Type B pancreatic cell (in vitro differentiated cells): ENCODE results near the gene ZFPM1. TPM values are rescaled to one million over a fixed set of nuclear protein-coding genes. Genes with fewer than 3 reads are reported as not detected.
A peak's percentile ranks its signal among the peaks of the same experiment; 100 is the strongest.
"Not testable (repeated sequence)": the region's sequence is repeated elsewhere in the genome, so short reads cannot be mapped to it uniquely, and the experiment has no call there.

Source experiments
- DNase-seq: peaks from one replicate; pipeline ENCODE4 v3.0.0; 2021; ENCODE audit warnings: mixed read lengths; ENCODE audit not compliant: unreplicated experiment; ENCODE audit errors: extremely low spot score
- H3K27ac Mint-ChIP-seq: 2 replicates; pipeline ENCODE4 v1.8.0; 2021; ENCODE audit warnings: mild to moderate bottlenecking, mixed read lengths
- H3K27me3 Mint-ChIP-seq: 2 replicates; pipeline ENCODE4 v1.8.0; 2021; ENCODE audit warnings: mixed read lengths
- H3K36me3 Mint-ChIP-seq: 2 replicates; pipeline ENCODE4 v1.8.0; 2021; ENCODE audit warnings: mixed read lengths
- H3K4me1 Mint-ChIP-seq: one replicate; pipeline ENCODE4 v1.8.0; 2021; ENCODE audit warnings: mixed read lengths; ENCODE audit not compliant: unreplicated experiment
- H3K4me3 Mint-ChIP-seq: 2 replicates; pipeline ENCODE4 v1.8.0; 2021; ENCODE audit warnings: mild to moderate bottlenecking, mixed read lengths
- H3K9me3 Mint-ChIP-seq: 2 replicates; pipeline ENCODE4 v1.8.0; 2021; ENCODE audit warnings: mixed read lengths
- CTCF ChIP-seq: fragments of 200-600 bp; sonication (generic); conservative IDR thresholded peaks from 2 replicates; pipeline ENCODE4 v1.5.0; 2021; ENCODE audit warnings: antibody characterized with exemption, mild to moderate bottlenecking
- total RNA-seq: library from RNA; stranded (reverse); gene quantifications from 2 replicates; pipeline ENCODE4 v1.2.1, GENCODE V29; 2021; ENCODE audit warnings: low replicate concordance

ZFPM1 gene
- total RNA-seq, 1 donor from 2014 or later: 24.0 TPM

GRCh38 chr16:88516601-88517061 lies 63.6 kb downstream of the ZFPM1 start:
- H3K9me3 Mint-ChIP-seq: no peaks in the 10 kb centered on the region
- no peaks in the 10 kb centered on the region for H3K36me3 Mint-ChIP-seq
- peak overlapping the region; percentile 27 for H3K27ac Mint-ChIP-seq
- H3K4me3 Mint-ChIP-seq: peak overlapping the region; percentile 26
- no peak for TF ChIP-seq CTCF
- no peaks in the 10 kb centered on the region for H3K27me3 Mint-ChIP-seq
- H3K4me1 Mint-ChIP-seq: peaks cover 9% of the 10 kb centered on the region
- DNase-seq: no peak

- H3K27ac Mint-ChIP-seq, H3K27me3 Mint-ChIP-seq, H3K4me1 Mint-ChIP-seq, H3K4me3 Mint-ChIP-seq, DNase-seq, H3K9me3 Mint-ChIP-seq, H3K36me3 Mint-ChIP-seq: not testable (repeated sequence)
Measured at GRCh38 chr16:88517208-88517774, 64.2 kb downstream of the ZFPM1 start.

GRCh38 chr16:88518411-88519111 lies 65.5 kb downstream of the ZFPM1 start:
- H3K36me3 Mint-ChIP-seq, H3K4me3 Mint-ChIP-seq, H3K9me3 Mint-ChIP-seq, H3K27ac Mint-ChIP-seq, DNase-seq, H3K27me3 Mint-ChIP-seq, H3K4me1 Mint-ChIP-seq: not testable (repeated sequence)

- no peaks in the 10 kb centered on the region for H3K36me3 Mint-ChIP-seq
- H3K4me3 Mint-ChIP-seq: no peak overlapping the region
- no peak for TF ChIP-seq CTCF
- H3K27me3 Mint-ChIP-seq: no peaks in the 10 kb centered on the region
- H3K4me1 Mint-ChIP-seq: peaks cover 5% of the 10 kb centered on the region
- no peak overlapping the region for H3K27ac Mint-ChIP-seq
- DNase-seq: no peak
- H3K9me3 Mint-ChIP-seq: no peaks in the 10 kb centered on the region
Measured at GRCh38 chr16:88519240-88519639, 66.2 kb downstream of the ZFPM1 start.

GRCh38 chr16:88519938-88520653 lies 67.0 kb downstream of the ZFPM1 start:
- peak overlapping the region; percentile 24 for H3K27ac Mint-ChIP-seq

GRCh38 chr16:88521674-88522073 lies 68.6 kb downstream of the ZFPM1 start:
- DNase-seq: no peak
- Mint-ChIP-seq H3K27me3 (no peaks in the 10 kb centered on the region), H3K9me3 (no peaks in the 10 kb centered on the region), H3K27ac (peak overlapping the region; percentile 66), H3K4me1 (peaks cover under 1% of the 10 kb centered on the region), H3K36me3 (no peaks in the 10 kb centered on the region), H3K4me3 (no peak overlapping the region)
- no peak for TF ChIP-seq CTCF

More at GRCh38 chr16:88519938-88520653, 67.0 kb downstream of the ZFPM1 start:
- no peak for TF ChIP-seq CTCF
- no peak overlapping the region for H3K4me3 Mint-ChIP-seq
- H3K36me3 Mint-ChIP-seq: no peaks in the 10 kb centered on the region
- no peaks in the 10 kb centered on the region for H3K27me3 Mint-ChIP-seq
- H3K9me3 Mint-ChIP-seq: no peaks in the 10 kb centered on the region
- no peak for DNase-seq
- peaks cover 5% of the 10 kb centered on the region for H3K4me1 Mint-ChIP-seq
